ENCODE data around the gene CNOT1.

The CNOT1 gene

GRCh38 chr16:58490065-58490464 lies 139.6 kb downstream of the CNOT1 start:
- no peaks in the 10 kb centered on the region for H3K79me2 ChIP-seq (ENCODE audit: low read length)
- H3K4me1 ChIP-seq (ENCODE audit: low read length), result peaks cover 4% of the 10 kb centered on the region
- no peak for TF ChIP-seq EZH2phosphoT487 (IDR thresholded peaks at IDR 0.05; ENCODE audit: low read depth)
- TF ChIP-seq CTCF (IDR thresholded peaks at IDR 0.05; ENCODE audit: low read depth, low read length), result no peak
- no peaks in the 10 kb centered on the region for H3K36me3 ChIP-seq (replicated peaks; ENCODE audit: low read depth, low read length)
- H3K4me3 ChIP-seq (ENCODE audit: low read length), result no peak overlapping the region
- H3K27me3 ChIP-seq (ENCODE audit: low read depth, low read length), result peaks cover 5% of the 10 kb centered on the region; the same call in 1 of the 2 replicates
- H2AFZ ChIP-seq (ENCODE audit: low read depth, low read length), result no peak overlapping the region
- no peak overlapping the region for H3K4me2 ChIP-seq (ENCODE audit: low read length)
- no peaks in the 10 kb centered on the region for H3K9me3 ChIP-seq (ENCODE audit: insufficient read depth, low read length)
- H4K20me1 ChIP-seq (ENCODE audit: insufficient read depth, low read length), result no peaks in the 10 kb centered on the region
- H3K9ac ChIP-seq (ENCODE audit: low read length), result no peak overlapping the region
- no peak overlapping the region for H3K27ac ChIP-seq (ENCODE audit: low read length)

- H2AFZ ChIP-seq (ENCODE audit: low read depth, low read length), result no peak overlapping the region
- no peaks in the 10 kb centered on the region for H3K36me3 ChIP-seq (replicated peaks; ENCODE audit: low read depth, low read length)
- H3K27me3 ChIP-seq (ENCODE audit: low read depth, low read length), result peaks cover 2% of the 10 kb centered on the region; the same call in 1 of the 2 replicates
- H3K9ac ChIP-seq (ENCODE audit: low read length), result no peak overlapping the region
- TF ChIP-seq EZH2phosphoT487 (IDR thresholded peaks at IDR 0.05; ENCODE audit: low read depth) (no peak), CTCF (IDR thresholded peaks at IDR 0.05; ENCODE audit: low read depth, low read length) (no peak)
- H3K9me3 ChIP-seq (ENCODE audit: insufficient read depth, low read length), result no peaks in the 10 kb centered on the region
- no peak overlapping the region for H3K27ac ChIP-seq (ENCODE audit: low read length)
- H4K20me1 ChIP-seq (ENCODE audit: insufficient read depth, low read length), result no peaks in the 10 kb centered on the region
- H3K79me2 ChIP-seq (ENCODE audit: low read length), result no peaks in the 10 kb centered on the region
- H3K4me3 ChIP-seq (ENCODE audit: low read length), result no peak overlapping the region
- peaks cover 4% of the 10 kb centered on the region for H3K4me1 ChIP-seq (ENCODE audit: low read length)
- H3K4me2 ChIP-seq (ENCODE audit: low read length), result no peak overlapping the region
Observed at GRCh38 chr16:58488531-58488930, 141.1 kb downstream of the CNOT1 start.

GRCh38 chr16:58487566-58488351 lies 141.9 kb downstream of the CNOT1 start:
- H3K9ac ChIP-seq (ENCODE audit: low read length), result 0 out of 2 replicates have a peak overlapping the region, but pooled peaks have one; percentile 33
- peaks cover 4% of the 10 kb centered on the region for H3K4me1 ChIP-seq (ENCODE audit: low read length)
- no peak overlapping the region for H3K27ac ChIP-seq (ENCODE audit: low read length)
- no peaks in the 10 kb centered on the region for H4K20me1 ChIP-seq (ENCODE audit: insufficient read depth, low read length)
- H3K79me2 ChIP-seq (ENCODE audit: low read length), result no peaks in the 10 kb centered on the region
- peak overlapping the region; percentile 72 for H3K4me3 ChIP-seq (ENCODE audit: low read length)
- H3K9me3 ChIP-seq (ENCODE audit: insufficient read depth, low read length), result no peaks in the 10 kb centered on the region
- peak overlapping the region; percentile 87 for H3K4me2 ChIP-seq (ENCODE audit: low read length)
- H3K36me3 ChIP-seq (replicated peaks; ENCODE audit: low read depth, low read length), result no peaks in the 10 kb centered on the region
- TF ChIP-seq CTCF (IDR thresholded peaks at IDR 0.05; ENCODE audit: low read depth, low read length), result peak; percentile 85
- TF ChIP-seq EZH2phosphoT487 (IDR thresholded peaks at IDR 0.05; ENCODE audit: low read depth), result no peak
- peak overlapping the region; percentile 97 for H2AFZ ChIP-seq (ENCODE audit: low read depth, low read length)
- H3K27me3 ChIP-seq (ENCODE audit: low read depth, low read length), result no peaks in the 10 kb centered on the region

- no peaks in the 10 kb centered on the region for H3K79me2 ChIP-seq (ENCODE audit: low read length)
- H3K4me1 ChIP-seq (ENCODE audit: low read length), result peaks cover 4% of the 10 kb centered on the region
- no peak overlapping the region for H3K4me3 ChIP-seq (ENCODE audit: low read length)
- H2AFZ ChIP-seq (ENCODE audit: low read depth, low read length), result no peak overlapping the region
- no peaks in the 10 kb centered on the region for H3K36me3 ChIP-seq (replicated peaks; ENCODE audit: low read depth, low read length)
- peaks cover 3% of the 10 kb centered on the region; the same call in 1 of the 2 replicates for H3K27me3 ChIP-seq (ENCODE audit: low read depth, low read length)
- H3K9me3 ChIP-seq (ENCODE audit: insufficient read depth, low read length), result no peaks in the 10 kb centered on the region
- TF ChIP-seq CTCF (IDR thresholded peaks at IDR 0.05; ENCODE audit: low read depth, low read length), result no peak
- TF ChIP-seq EZH2phosphoT487 (IDR thresholded peaks at IDR 0.05; ENCODE audit: low read depth), result no peak
- H3K9ac ChIP-seq (ENCODE audit: low read length), result no peak overlapping the region
- no peaks in the 10 kb centered on the region for H4K20me1 ChIP-seq (ENCODE audit: insufficient read depth, low read length)
- H3K4me2 ChIP-seq (ENCODE audit: low read length), result no peak overlapping the region
- H3K27ac ChIP-seq (ENCODE audit: low read length), result no peak overlapping the region
Observed at GRCh38 chr16:58485184-58485887, 144.3 kb downstream of the CNOT1 start.
